ENCODE results near the gene CASP2. TPM values are rescaled to one million over a fixed set of nuclear protein-coding genes. Genes with fewer than 3 reads are reported as not detected.

CASP2 gene
- total RNA-seq, 1 donor, result 7.6 TPM

GRCh38 chr7:143351574-143351973 lies 63.4 kb downstream of the CASP2 start:
- Histone ChIP-seq H3K4me2 (ENCODE audit: insufficient read depth, low read length) (no peak overlapping the region), H3K4me3 (ENCODE audit: insufficient read depth, low read length) (no peak overlapping the region), H3K27me3 (ENCODE audit: insufficient read depth, low read length) (peaks cover 32% of the 10 kb centered on the region), H3K9me3 (ENCODE audit: low read depth, low read length) (no peaks in the 10 kb centered on the region), H3K27ac (ENCODE audit: low read depth, low read length) (no peak overlapping the region), H3K36me3 (ENCODE audit: insufficient read depth, low read length) (no peaks in the 10 kb centered on the region), H4K20me1 (ENCODE audit: insufficient read depth, low read length) (no peaks in the 10 kb centered on the region), H2AFZ (ENCODE audit: low read length) (no peak overlapping the region), H3K79me2 (ENCODE audit: insufficient read depth, low read length) (no peaks in the 10 kb centered on the region), H3K4me1 (ENCODE audit: insufficient read depth, low read length) (no peaks in the 10 kb centered on the region)
- DNase-seq (ENCODE audit: insufficient read length, low spot score, missing footprints), result no peak
- TF ChIP-seq, protein P1, sequence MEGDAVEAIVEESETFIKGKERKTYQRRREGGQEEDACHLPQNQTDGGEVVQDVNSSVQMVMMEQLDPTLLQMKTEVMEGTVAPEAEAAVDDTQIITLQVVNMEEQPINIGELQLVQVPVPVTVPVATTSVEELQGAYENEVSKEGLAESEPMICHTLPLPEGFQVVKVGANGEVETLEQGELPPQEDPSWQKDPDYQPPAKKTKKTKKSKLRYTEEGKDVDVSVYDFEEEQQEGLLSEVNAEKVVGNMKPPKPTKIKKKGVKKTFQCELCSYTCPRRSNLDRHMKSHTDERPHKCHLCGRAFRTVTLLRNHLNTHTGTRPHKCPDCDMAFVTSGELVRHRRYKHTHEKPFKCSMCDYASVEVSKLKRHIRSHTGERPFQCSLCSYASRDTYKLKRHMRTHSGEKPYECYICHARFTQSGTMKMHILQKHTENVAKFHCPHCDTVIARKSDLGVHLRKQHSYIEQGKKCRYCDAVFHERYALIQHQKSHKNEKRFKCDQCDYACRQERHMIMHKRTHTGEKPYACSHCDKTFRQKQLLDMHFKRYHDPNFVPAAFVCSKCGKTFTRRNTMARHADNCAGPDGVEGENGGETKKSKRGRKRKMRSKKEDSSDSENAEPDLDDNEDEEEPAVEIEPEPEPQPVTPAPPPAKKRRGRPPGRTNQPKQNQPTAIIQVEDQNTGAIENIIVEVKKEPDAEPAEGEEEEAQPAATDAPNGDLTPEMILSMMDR (IDR thresholded peaks at IDR 0.05; ENCODE audit: extremely low read depth, low read depth, low read length), result no peak

DNA sequence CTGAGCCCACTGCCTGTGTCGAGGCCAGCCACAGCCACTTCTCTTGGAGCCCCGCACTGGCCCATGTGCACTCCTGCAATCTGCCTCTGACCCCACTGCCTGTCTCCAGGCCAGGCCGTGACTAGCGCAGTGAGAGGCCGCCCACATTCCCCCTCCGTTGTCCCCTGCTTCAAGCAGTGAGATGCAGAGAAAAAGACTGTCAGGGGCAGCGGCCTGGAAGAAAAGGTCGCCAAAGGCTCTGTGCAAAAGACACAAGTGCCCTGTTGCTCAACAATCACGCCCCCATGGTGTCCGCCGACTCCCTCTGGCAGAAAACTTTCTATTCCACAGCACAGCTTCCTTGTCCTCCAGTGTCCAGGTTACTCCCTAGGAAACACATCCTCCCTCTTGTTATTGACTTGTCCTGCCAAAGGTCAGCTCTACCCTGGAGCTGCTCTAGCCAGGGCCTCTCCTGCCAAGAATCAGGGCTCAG lies 64.4 kb downstream of the CASP2 start:
- Histone ChIP-seq H3K27me3 (ENCODE audit: insufficient read depth, low read length) (peaks cover 29% of the 10 kb centered on the region), H3K36me3 (ENCODE audit: insufficient read depth, low read length) (no peaks in the 10 kb centered on the region), H4K20me1 (ENCODE audit: insufficient read depth, low read length) (no peaks in the 10 kb centered on the region)

GRCh38 chr7:143354376-143354775 lies 66.2 kb downstream of the CASP2 start:
- Histone ChIP-seq H3K4me3 (ENCODE audit: insufficient read depth, low read length) (no peak overlapping the region), H3K4me1 (ENCODE audit: insufficient read depth, low read length) (no peaks in the 10 kb centered on the region), H3K79me2 (ENCODE audit: insufficient read depth, low read length) (no peaks in the 10 kb centered on the region), H3K27ac (ENCODE audit: low read depth, low read length) (no peak overlapping the region), H4K20me1 (ENCODE audit: insufficient read depth, low read length) (no peaks in the 10 kb centered on the region), H3K27me3 (ENCODE audit: insufficient read depth, low read length) (peaks cover 11% of the 10 kb centered on the region), H3K36me3 (ENCODE audit: insufficient read depth, low read length) (no peaks in the 10 kb centered on the region), H3K9me3 (ENCODE audit: low read depth, low read length) (no peaks in the 10 kb centered on the region), H3K4me2 (ENCODE audit: insufficient read depth, low read length) (no peak overlapping the region), H2AFZ (ENCODE audit: low read length) (no peak overlapping the region)
- peak; percentile 54 for DNase-seq (ENCODE audit: insufficient read length, low spot score, missing footprints)
- TF ChIP-seq, protein P1 (IDR thresholded peaks at IDR 0.05; ENCODE audit: extremely low read depth, low read depth, low read length), result no peak

More for the DNA sequence above, 64.4 kb downstream of the CASP2 start:
- DNase-seq (ENCODE audit: insufficient read length, low spot score, missing footprints), result no peak
- no peak overlapping the region for H2AFZ ChIP-seq (ENCODE audit: low read length)
- no peaks in the 10 kb centered on the region for H3K79me2 ChIP-seq (ENCODE audit: insufficient read depth, low read length)
- TF ChIP-seq, protein P1 (IDR thresholded peaks at IDR 0.05; ENCODE audit: extremely low read depth, low read depth, low read length), result no peak
- H3K27ac ChIP-seq (ENCODE audit: low read depth, low read length), result no peak overlapping the region
- H3K9me3 ChIP-seq (ENCODE audit: low read depth, low read length), result no peaks in the 10 kb centered on the region
- H3K4me1 ChIP-seq (ENCODE audit: insufficient read depth, low read length), result no peaks in the 10 kb centered on the region
- H3K4me2 ChIP-seq (ENCODE audit: insufficient read depth, low read length), result no peak overlapping the region
- H3K4me3 ChIP-seq (ENCODE audit: insufficient read depth, low read length), result no peak overlapping the region

- no peak overlapping the region for H3K4me2 ChIP-seq (ENCODE audit: insufficient read depth, low read length)
These were observed 66.8 kb downstream of the CASP2 start for GRCh38 chr7:143354965-143355364.

More at GRCh38 chr7:143354965-143355364, 66.8 kb downstream of the CASP2 start:
- Histone ChIP-seq H3K79me2 (ENCODE audit: insufficient read depth, low read length) (no peaks in the 10 kb centered on the region), H3K27ac (ENCODE audit: low read depth, low read length) (no peak overlapping the region), H4K20me1 (ENCODE audit: insufficient read depth, low read length) (no peaks in the 10 kb centered on the region), H3K4me3 (ENCODE audit: insufficient read depth, low read length) (no peak overlapping the region), H3K4me1 (ENCODE audit: insufficient read depth, low read length) (no peaks in the 10 kb centered on the region), H2AFZ (ENCODE audit: low read length) (no peak overlapping the region), H3K36me3 (ENCODE audit: insufficient read depth, low read length) (no peaks in the 10 kb centered on the region), H3K9me3 (ENCODE audit: low read depth, low read length) (no peaks in the 10 kb centered on the region), H3K27me3 (ENCODE audit: insufficient read depth, low read length) (peaks cover 6% of the 10 kb centered on the region)
- TF ChIP-seq, protein P1 (IDR thresholded peaks at IDR 0.05; ENCODE audit: extremely low read depth, low read depth, low read length), result no peak
- DNase-seq (ENCODE audit: insufficient read length, low spot score, missing footprints), result no peak
